Measurements from ENCODE around the gene TDRD12. TPM values are rescaled to one million over a fixed set of nuclear protein-coding genes. Genes with fewer than 3 reads are reported as not detected.

The TDRD12 gene
- total and polyA plus RNA-seq, 2 of the 13 experiments (the other 11 are each of a cell fraction or from before 2014, with no cell fraction given): 0.03 to 0.40 TPM

- peak; percentile 33 for TF ChIP-seq TFDP2 (CRISPR knock-in tag; IDR thresholded peaks at IDR 0.05)
- TF ChIP-seq ZBTB33 (CRISPR knock-in tag; IDR thresholded peaks at IDR 0.05): peak; percentile 90
- 0 out of 2 replicates have a peak, but pooled peaks have one; percentile 73 for TF ChIP-seq ZNF761 (CRISPR knock-in tag; conservative IDR thresholded peaks at IDR 0.05)
- TF ChIP-seq NFYB (CRISPR knock-in tag; IDR thresholded peaks at IDR 0.05): no peak
- TF ChIP-seq NCOR1 (IDR thresholded peaks at IDR 0.05; ENCODE audit: borderline replicate concordance, low read length): no peak
- no peak for TF ChIP-seq HBP1 (CRISPR knock-in tag; IDR thresholded peaks at IDR 0.05; ENCODE audit: low read depth)
- peak; percentile 54; the same call in 1 of the 2 replicates for TF ChIP-seq ZNF790 (CRISPR knock-in tag; IDR thresholded peaks at IDR 0.05; ENCODE audit: borderline replicate concordance)
- TF ChIP-seq NCOA5 (CRISPR knock-in tag; IDR thresholded peaks at IDR 0.05): no peak
- TF ChIP-seq ZNF232 (CRISPR knock-in tag; IDR thresholded peaks at IDR 0.05; ENCODE audit: borderline replicate concordance): no peak
- TF ChIP-seq FOXO4 (CRISPR knock-in tag; conservative IDR thresholded peaks at IDR 0.05): no peak
- TF ChIP-seq ZSCAN9 (CRISPR knock-in tag; IDR thresholded peaks at IDR 0.05; ENCODE audit: borderline replicate concordance): no peak
- no peak for TF ChIP-seq XRCC5 (optimal IDR thresholded peaks at IDR 0.05; ENCODE audit: low read length)
- no peak for TF ChIP-seq SIX4 (CRISPR knock-in tag; IDR thresholded peaks at IDR 0.05)
- TF ChIP-seq BCLAF1 (IDR thresholded peaks at IDR 0.05): no peak
Measured at GRCh38 chr19:32691952-32692726, 27.4 kb upstream of the TDRD12 start (continued).

Measured in HepG2 (cell line).